OCI-LY7 (cell line): ENCODE data around the gene SLC4A9.

Experiments used
- CTCF ChIP-seq: fragments of 200-600 bp; sonication (generic); conservative IDR thresholded peaks from 2 replicates; pipeline ENCODE4 v1.5.1; 2014; ENCODE audit warnings: mild to moderate bottlenecking, antibody characterized with exemption, low read length, moderate library complexity, mixed read lengths
- EZH2phosphoT487 ChIP-seq: fragments of 200-600 bp; sonication (generic); IDR thresholded peaks from 2 replicates; pipeline ENCODE4 v1.6.1; 2018; ENCODE audit warnings: low read depth, borderline replicate concordance, mild to moderate bottlenecking, mixed run types, antibody characterized with exemption, low read length, moderate library complexity, mixed read lengths

- TF ChIP-seq EZH2phosphoT487: no peak
- TF ChIP-seq CTCF: no peak
Observed at GRCh38 chr5:140398379-140398811, 38.4 kb downstream of the SLC4A9 start.
